GM19328 (cell line): ENCODE data around the gene PTRH1.
A peak's percentile ranks its signal among the peaks of the same experiment; 100 is the strongest.

Source experiments
- ATAC-seq: cut with Tn5 transposase; IDR thresholded peaks from one replicate; pipeline ENCODE4 v1.9.1; 2021; ENCODE audit warnings: mild to moderate bottlenecking, moderate library complexity; ENCODE audit not compliant: unreplicated experiment

The PTRH1 gene

GRCh38 chr9:127741831-127742434 lies 26.5 kb upstream of the PTRH1 start:
- ATAC-seq, result no peak

- ATAC-seq, result no peak
Observed at GRCh38 chr9:127739614-127740330, 24.3 kb upstream of the PTRH1 start.

- ATAC-seq, result no peak
Observed at GRCh38 chr9:127738666-127739065, 23.2 kb upstream of the PTRH1 start.

GRCh38 chr9:127735530-127736185 lies 20.2 kb upstream of the PTRH1 start:
- peak; percentile 13 for ATAC-seq

GRCh38 chr9:127734747-127735529 lies 19.5 kb upstream of the PTRH1 start, which contains the start of gene TOR2A:
TOR2A (minus strand) TSS chr9:127735294; CDS start chr9:127735270, 24 bp downstream.
- peak; percentile 87 for ATAC-seq

GRCh38 chr9:127734247-127734746 lies 18.8 kb upstream of the PTRH1 start:
- ATAC-seq, result no peak

GRCh38 chr9:127733614-127734013 lies 18.2 kb upstream of the PTRH1 start:
- ATAC-seq, result no peak

GRCh38 chr9:127732444-127732843 lies 17.0 kb upstream of the PTRH1 start:
- ATAC-seq, result no peak

- ATAC-seq, result no peak
Observed at GRCh38 chr9:127731938-127732337, 16.5 kb upstream of the PTRH1 start.

- ATAC-seq, result no peak
Observed at GRCh38 chr9:127730799-127731410, 15.4 kb upstream of the PTRH1 start.

GRCh38 chr9:127730262-127730661 lies 14.8 kb upstream of the PTRH1 start:
- ATAC-seq, result no peak

- no peak for ATAC-seq
Observed at GRCh38 chr9:127729522-127730256, 14.2 kb upstream of the PTRH1 start.

GRCh38 chr9:127728808-127729207 lies 13.3 kb upstream of the PTRH1 start:
- no peak for ATAC-seq

GRCh38 chr9:127726871-127727270 lies 11.4 kb upstream of the PTRH1 start:
- ATAC-seq, result no peak

- no peak for ATAC-seq
Observed at GRCh38 chr9:127724012-127724411, 8.5 kb upstream of the PTRH1 start.

GRCh38 chr9:127723444-127723843 lies 8.0 kb upstream of the PTRH1 start:
- ATAC-seq, result no peak

- no peak for ATAC-seq
Observed at GRCh38 chr9:127723013-127723412, 7.5 kb upstream of the PTRH1 start.

GRCh38 chr9:127722055-127722745 lies 6.7 kb upstream of the PTRH1 start:
- ATAC-seq, result no peak

- no peak for ATAC-seq
Observed at GRCh38 chr9:127721391-127721821, 5.9 kb upstream of the PTRH1 start.
